Hepatocyte (in vitro differentiated cells): ENCODE measurements around the gene ATXN7L1.

Experiments
- EZH2 ChIP-seq: fragments of 200-600 bp; sonication (generic); IDR thresholded peaks from 2 replicates; pipeline ENCODE4 v1.6.1; 2016; ENCODE audit warnings: antibody characterized with exemption, mild to moderate bottlenecking, borderline replicate concordance
- EZH2phosphoT487 ChIP-seq: fragments of 200-600 bp; sonication (generic); IDR thresholded peaks from one replicate; pipeline ENCODE4 v1.6.1; 2018; ENCODE audit warnings: antibody characterized with exemption, mild to moderate bottlenecking, low read depth, moderate library complexity; ENCODE audit not compliant: unreplicated experiment, severe bottlenecking
- TF ChIP-seq, protein P1 (sequence below): fragments of 200-600 bp; sonication (generic); IDR thresholded peaks from 2 replicates; pipeline ENCODE4 v1.5.1; 2016; ENCODE audit warnings: antibody characterized with exemption, mild to moderate bottlenecking; ENCODE audit not compliant: poor library complexity

DNA sequence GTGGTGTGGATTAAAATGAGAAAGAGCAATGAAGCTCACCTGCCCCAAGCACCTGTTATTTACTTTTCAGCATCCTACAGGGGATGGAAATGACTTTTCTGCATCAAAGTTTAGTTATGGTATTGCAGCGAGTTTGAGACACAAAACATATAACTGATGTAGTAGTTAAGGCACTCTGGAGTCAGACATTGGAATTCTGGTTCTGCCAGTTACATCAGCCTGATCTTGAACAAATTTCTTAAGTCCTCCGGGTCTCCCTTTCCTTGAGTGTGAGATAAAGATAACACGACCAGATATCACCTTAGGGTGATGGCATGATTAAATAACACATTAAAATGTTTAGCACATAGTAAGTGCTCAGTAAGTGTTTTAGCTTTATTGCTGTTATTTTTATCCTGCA lies 97.4 kb downstream of the ATXN7L1 start:
- TF ChIP-seq, protein P1, sequence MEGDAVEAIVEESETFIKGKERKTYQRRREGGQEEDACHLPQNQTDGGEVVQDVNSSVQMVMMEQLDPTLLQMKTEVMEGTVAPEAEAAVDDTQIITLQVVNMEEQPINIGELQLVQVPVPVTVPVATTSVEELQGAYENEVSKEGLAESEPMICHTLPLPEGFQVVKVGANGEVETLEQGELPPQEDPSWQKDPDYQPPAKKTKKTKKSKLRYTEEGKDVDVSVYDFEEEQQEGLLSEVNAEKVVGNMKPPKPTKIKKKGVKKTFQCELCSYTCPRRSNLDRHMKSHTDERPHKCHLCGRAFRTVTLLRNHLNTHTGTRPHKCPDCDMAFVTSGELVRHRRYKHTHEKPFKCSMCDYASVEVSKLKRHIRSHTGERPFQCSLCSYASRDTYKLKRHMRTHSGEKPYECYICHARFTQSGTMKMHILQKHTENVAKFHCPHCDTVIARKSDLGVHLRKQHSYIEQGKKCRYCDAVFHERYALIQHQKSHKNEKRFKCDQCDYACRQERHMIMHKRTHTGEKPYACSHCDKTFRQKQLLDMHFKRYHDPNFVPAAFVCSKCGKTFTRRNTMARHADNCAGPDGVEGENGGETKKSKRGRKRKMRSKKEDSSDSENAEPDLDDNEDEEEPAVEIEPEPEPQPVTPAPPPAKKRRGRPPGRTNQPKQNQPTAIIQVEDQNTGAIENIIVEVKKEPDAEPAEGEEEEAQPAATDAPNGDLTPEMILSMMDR, result no peak
- TF ChIP-seq EZH2phosphoT487, result no peak
- no peak for TF ChIP-seq EZH2
